ENCODE results near the gene ATP6V0E2.
"Not testable (repeated sequence)": the region's sequence is repeated elsewhere in the genome, so short reads cannot be mapped to it uniquely, and the experiment has no call there.

Gene ATP6V0E2

GRCh38 chr7:149827089-149827981, 46.4 kb upstream of the ATP6V0E2 start:
- TF ChIP-seq MAX (IDR thresholded peaks at IDR 0.05; ENCODE audit: low read depth, low read length) (no peak), MYC (IDR thresholded peaks at IDR 0.05; ENCODE audit: low read depth, low read length) (no peak), CTCF (IDR thresholded peaks at IDR 0.05; ENCODE audit: low read depth, low read length) (no peak), POLR2A (IDR thresholded peaks at IDR 0.05; ENCODE audit: extremely low read depth, insufficient read length) (no peak)
- H3K4me3 ChIP-seq (ENCODE audit: low read depth, low read length): no peak overlapping the region
- no peak for DNase-seq (ENCODE audit: low read depth)

GRCh38 chr7:149828357-149829309, 45.1 kb upstream of the ATP6V0E2 start:
- DNase-seq (ENCODE audit: low read depth): no peak
- no peak for TF ChIP-seq MYC (IDR thresholded peaks at IDR 0.05; ENCODE audit: low read depth, low read length)
- TF ChIP-seq POLR2A (IDR thresholded peaks at IDR 0.05; ENCODE audit: extremely low read depth, insufficient read length): no peak
- no peak for TF ChIP-seq CTCF (IDR thresholded peaks at IDR 0.05; ENCODE audit: low read depth, low read length)
- TF ChIP-seq MAX (IDR thresholded peaks at IDR 0.05; ENCODE audit: low read depth, low read length): no peak

GRCh38 chr7:149830527-149830926, 43.2 kb upstream of the ATP6V0E2 start:
- DNase-seq (ENCODE audit: low read depth); H3K4me3 ChIP-seq (ENCODE audit: low read depth, low read length): not testable (repeated sequence)

More at GRCh38 chr7:149828357-149829309, 45.1 kb upstream of the ATP6V0E2 start:
- no peak overlapping the region for H3K4me3 ChIP-seq (ENCODE audit: low read depth, low read length)

- no peak for DNase-seq (ENCODE audit: low read depth)
- TF ChIP-seq MAX (IDR thresholded peaks at IDR 0.05; ENCODE audit: low read depth, low read length): no peak
- no peak for TF ChIP-seq CTCF (IDR thresholded peaks at IDR 0.05; ENCODE audit: low read depth, low read length)
- TF ChIP-seq POLR2A (IDR thresholded peaks at IDR 0.05; ENCODE audit: extremely low read depth, insufficient read length): no peak
- TF ChIP-seq MYC (IDR thresholded peaks at IDR 0.05; ENCODE audit: low read depth, low read length): no peak
- H3K4me3 ChIP-seq (ENCODE audit: low read depth, low read length): no peak overlapping the region
These were observed 42.6 kb upstream of the ATP6V0E2 start for GRCh38 chr7:149830997-149831740.

GRCh38 chr7:149831741-149832219, 42.0 kb upstream of the ATP6V0E2 start:
- no peak overlapping the region for H3K4me3 ChIP-seq (ENCODE audit: low read depth, low read length)
- TF ChIP-seq CTCF (IDR thresholded peaks at IDR 0.05; ENCODE audit: low read depth, low read length) (no peak), MYC (IDR thresholded peaks at IDR 0.05; ENCODE audit: low read depth, low read length) (no peak), POLR2A (IDR thresholded peaks at IDR 0.05; ENCODE audit: extremely low read depth, insufficient read length) (no peak), MAX (IDR thresholded peaks at IDR 0.05; ENCODE audit: low read depth, low read length) (no peak)
- no peak for DNase-seq (ENCODE audit: low read depth)
